Measurements from ENCODE around the gene TMEM139. TPM values are rescaled to one million over a fixed set of nuclear protein-coding genes. Genes with fewer than 3 reads are reported as not detected.

Gene TMEM139
- total RNA-seq, 3 donors from 2014 or later (not counting 1 experiment from before 2014, with no cell fraction given): not detected

GRCh38 chr7:143321242-143321641 is 36.5 kb downstream of the TMEM139 start:
- intact Hi-C loops (cut with micrococcal nuclease): no loop called here
- DNase-seq: no peak
- 96% methylated on average over 10 of the region's 10 CpGs for WGBS (ENCODE audit: insufficient coverage)

GRCh38 chr7:143321734-143322133 is 37.0 kb downstream of the TMEM139 start:
- no peak overlapping the region for H3K27ac ChIP-seq (ENCODE audit: low read length)
- DNase-seq (peak in 1 of 2 donors; percentile 16), ATAC-seq (no peak)
- H3K9me3 ChIP-seq (ENCODE audit: control insufficient read depth, insufficient read depth, low read length): no peaks in the 10 kb centered on the region
- no peaks in the 10 kb centered on the region for H3K36me3 Mint-ChIP-seq
- intact Hi-C loops (cut with micrococcal nuclease): no loop called here
- no peak overlapping the region for H3K4me3 Mint-ChIP-seq
- H3K4me3 ChIP-seq (ENCODE audit: low read length): no peak overlapping the region
- TF ChIP-seq CTCF (IDR thresholded peaks at IDR 0.05): no peak
- H3K27me3 Mint-ChIP-seq (ENCODE audit: low read depth in 2 of 2): no peaks in the 10 kb centered on the region
- H3K9me3 Mint-ChIP-seq: no peaks in the 10 kb centered on the region
- H3K27me3 ChIP-seq (ENCODE audit: control insufficient read depth, insufficient read depth, low read length): no peaks in the 10 kb centered on the region
- no peaks in the 10 kb centered on the region for H3K36me3 ChIP-seq (ENCODE audit: control insufficient read depth, insufficient read depth, low read length)
- 86% methylated on average over 4 of the region's 4 CpGs for WGBS (ENCODE audit: insufficient coverage)
- H3K27ac Mint-ChIP-seq: no peak overlapping the region
- peaks cover 17 to 23% of the 10 kb centered on the region in 2 donors for H3K4me1 Mint-ChIP-seq
- no peaks in the 10 kb centered on the region for H3K4me1 ChIP-seq (ENCODE audit: control insufficient read depth, insufficient read depth, low read length)

More at GRCh38 chr7:143321242-143321641, 36.5 kb downstream of the TMEM139 start:
- ATAC-seq: no peak
- Histone ChIP-seq H3K27me3 (ENCODE audit: control insufficient read depth, insufficient read depth, low read length) (no peaks in the 10 kb centered on the region), H3K36me3 (ENCODE audit: control insufficient read depth, insufficient read depth, low read length) (no peaks in the 10 kb centered on the region), H3K4me3 (ENCODE audit: low read length) (no peak overlapping the region), H3K27ac (ENCODE audit: low read length) (no peak overlapping the region), H3K9me3 (ENCODE audit: control insufficient read depth, insufficient read depth, low read length) (no peaks in the 10 kb centered on the region), H3K4me1 (ENCODE audit: control insufficient read depth, insufficient read depth, low read length) (no peaks in the 10 kb centered on the region)
- no peaks in the 10 kb centered on the region for H3K36me3 Mint-ChIP-seq
- H3K9me3 Mint-ChIP-seq: no peaks in the 10 kb centered on the region
- H3K4me3 Mint-ChIP-seq: no peak overlapping the region
- H3K27ac Mint-ChIP-seq: no peak overlapping the region
- no peak for TF ChIP-seq CTCF (IDR thresholded peaks at IDR 0.05)
- H3K27me3 Mint-ChIP-seq (ENCODE audit: low read depth in 2 of 2): no peaks in the 10 kb centered on the region
- peaks cover 17 to 20% of the 10 kb centered on the region in 2 donors for H3K4me1 Mint-ChIP-seq

GRCh38 chr7:143322760-143323633 is 38.2 kb downstream of the TMEM139 start:
- Histone ChIP-seq H3K27me3 (ENCODE audit: control insufficient read depth, insufficient read depth, low read length) (no peaks in the 10 kb centered on the region), H3K4me1 (ENCODE audit: control insufficient read depth, insufficient read depth, low read length) (no peaks in the 10 kb centered on the region), H3K4me3 (ENCODE audit: low read length) (no peak overlapping the region), H3K36me3 (ENCODE audit: control insufficient read depth, insufficient read depth, low read length) (no peaks in the 10 kb centered on the region), H3K9me3 (ENCODE audit: control insufficient read depth, insufficient read depth, low read length) (no peaks in the 10 kb centered on the region), H3K27ac (ENCODE audit: low read length) (no peak overlapping the region)
- no peak overlapping the region for H3K4me3 Mint-ChIP-seq
- intact Hi-C loops (cut with micrococcal nuclease): no loop called here
- no peak for TF ChIP-seq CTCF (IDR thresholded peaks at IDR 0.05)
- DNase-seq (no peak), ATAC-seq (no peak)
- no peak overlapping the region for H3K27ac Mint-ChIP-seq
- no peaks in the 10 kb centered on the region for H3K9me3 Mint-ChIP-seq
- 85% methylated on average over 23 of the region's 23 CpGs for WGBS (ENCODE audit: insufficient coverage)
- H3K4me1 Mint-ChIP-seq: peaks cover 17 to 23% of the 10 kb centered on the region in 2 donors
- H3K36me3 Mint-ChIP-seq: no peaks in the 10 kb centered on the region
- H3K27me3 Mint-ChIP-seq (ENCODE audit: low read depth in 2 of 2): no peaks in the 10 kb centered on the region

Data from natural killer cell (primary cell).